H1 (cell line): ENCODE results near the gene GALNT17. TPM values are rescaled to one million over a fixed set of nuclear protein-coding genes. Genes with fewer than 3 reads are reported as not detected.

Experiments
- CTCF ChIA-PET: fragments of 300-600 bp; sonication (Branson Sonifier 250); formaldehyde crosslinking; loops from one replicate; lab custom pipeline; 2021; ENCODE audit not compliant: partially characterized antibody; lab: Charles Lee
- POLR2A ChIA-PET: fragments of 300-600 bp; sonication (Branson Sonifier 250); formaldehyde crosslinking; loops from one replicate; lab custom pipeline; 2021; ENCODE audit warnings: inconsistent platforms; ENCODE audit not compliant: partially characterized antibody; lab: Charles Lee
- DNase-seq, 2 experiments: peaks; one replicate each; pipeline versions ENCODE4 v3.0.0 to v3.0.0-alpha.2; 2010 to 2022; ENCODE audit warnings: low spot score in 2 of 2, low read depth in 1 of 2, mixed read lengths in 1 of 2
- FAIRE-seq: peaks from 2 replicates; lab custom pipeline; 2011; peaks lifted over from hg19 to GRCh38; lab: Jason Lieb, UNC
- H2AFZ ChIP-seq: 2 replicates; pipeline ENCODE4 v1.8.1; 2012; ENCODE audit warnings: low read length, inconsistent platforms
- H2AK5ac ChIP-seq: 2 replicates; pipeline ENCODE4 v1.6.1; 2013; ENCODE audit warnings: low read depth, low read length
- H2BK120ac ChIP-seq: replicated peaks from 2 replicates; pipeline ENCODE3; 2013; ENCODE audit warnings: low read depth, low read length, inconsistent platforms
- H2BK12ac ChIP-seq: 2 replicates; pipeline ENCODE4 v1.6.1; 2013; ENCODE audit warnings: low read depth, low read length
- H2BK15ac ChIP-seq: 2 replicates; pipeline ENCODE4 v1.6.1; 2013; ENCODE audit warnings: low read length
- H2BK20ac ChIP-seq: 2 replicates; pipeline ENCODE4 v1.6.1; 2013; ENCODE audit warnings: low read length
- H2BK5ac ChIP-seq: 2 replicates; pipeline ENCODE4 v1.6.1; 2013; ENCODE audit warnings: low read depth, low read length
- H3K14ac ChIP-seq: 2 replicates; pipeline ENCODE4 v1.6.1; 2013; ENCODE audit warnings: inconsistent platforms; ENCODE audit not compliant: insufficient read length
- H3K18ac ChIP-seq: 2 replicates; pipeline ENCODE4 v1.6.1; 2013; ENCODE audit warnings: low read length; ENCODE audit errors: extremely low read depth
- H3K23ac ChIP-seq: 2 replicates; pipeline ENCODE4 v1.6.1; 2013; ENCODE audit warnings: inconsistent platforms; ENCODE audit not compliant: insufficient read length
- H3K23me2 ChIP-seq: 2 replicates; pipeline ENCODE4 v1.6.1; 2013; ENCODE audit warnings: low read depth, low read length
- H3K27ac ChIP-seq: 2 replicates; pipeline ENCODE4 v1.6.1; 2011; ENCODE audit warnings: low read depth, low read length, inconsistent platforms
- H3K27me3 ChIP-seq, 4 experiments: replicated peaks in 1 of 4; 1 replicate in 1 of 4; 2 replicates in 3 of 4; pipeline versions ENCODE4 v1.6.1 to v1.8.1; 2011 to 2013; ENCODE audit warnings: low read length in 3 of 4, mild to moderate bottlenecking in 3 of 4, inconsistent platforms in 2 of 4, mixed read lengths in 2 of 4, moderate library complexity in 1 of 4; ENCODE audit not compliant: control insufficient read depth in 3 of 4, insufficient read depth in 3 of 4; ENCODE audit errors: extremely low read depth in 1 of 4
- H3K36me3 ChIP-seq, 4 experiments: 2 replicates each; pipeline versions ENCODE4 v1.6.1 to v1.8.1; 2011 to 2013; ENCODE audit warnings: mild to moderate bottlenecking in 4 of 4, low read length in 3 of 4, moderate library complexity in 2 of 4, control low read depth in 1 of 4, inconsistent platforms in 1 of 4; ENCODE audit not compliant: insufficient read depth in 4 of 4, control insufficient read depth in 2 of 4
- H3K4ac ChIP-seq: replicated peaks from 2 replicates; pipeline ENCODE3; 2013; ENCODE audit warnings: low read length, low read depth, mixed read lengths, inconsistent platforms; ENCODE audit not compliant: insufficient read length
- H3K4me1 ChIP-seq, 4 experiments: replicated peaks in 1 of 4; 1 replicate in 1 of 4; 2 replicates in 3 of 4; pipeline versions ENCODE4 v1.6.1 to v1.8.1; 2011 to 2013; ENCODE audit warnings: low read length in 3 of 4, inconsistent platforms in 2 of 4, mixed read lengths in 1 of 4; ENCODE audit not compliant: insufficient read depth in 4 of 4, control insufficient read depth in 3 of 4
- H3K4me2 ChIP-seq, 2 experiments: 2 replicates each; pipeline versions ENCODE4 v1.6.1 to v1.8.1; 2011 to 2013; ENCODE audit warnings: low read depth in 2 of 2, low read length in 2 of 2, control low read depth in 1 of 2, inconsistent platforms in 1 of 2, mild to moderate bottlenecking in 1 of 2; ENCODE audit not compliant: insufficient read depth in 1 of 2
- H3K4me3 ChIP-seq, 4 experiments: fragments of 200-600, 300-600 bp in 1 of 4; sonication (generic), shearing (Covaris generic), sonication (Bioruptor Twin) in 1 of 4; 2 replicates each; pipeline versions ENCODE4 v1.5.1 to v1.8.1; 2011 to 2016; ENCODE audit warnings: low read length in 4 of 4, low read depth in 3 of 4, control low read depth in 2 of 4, inconsistent platforms in 2 of 4, mild to moderate bottlenecking in 2 of 4, mixed read lengths in 1 of 4, moderate library complexity in 1 of 4; ENCODE audit not compliant: insufficient read depth in 2 of 4; ENCODE audit errors: extremely low read depth in 1 of 4
- H3K56ac ChIP-seq: replicated peaks from 2 replicates; pipeline ENCODE3; 2013; ENCODE audit warnings: low read depth, mild to moderate bottlenecking, mixed read lengths, low read length, inconsistent platforms; ENCODE audit not compliant: insufficient read length
- H3K79me1 ChIP-seq: 2 replicates; pipeline ENCODE4 v1.6.1; 2013; ENCODE audit warnings: low read depth, low read length, control low read depth
- H3K79me2 ChIP-seq, 2 experiments: 2 replicates each; pipeline versions ENCODE4 v1.6.1 to v1.8.1; 2012 to 2013; ENCODE audit warnings: low read length in 2 of 2, mild to moderate bottlenecking in 2 of 2, inconsistent platforms in 1 of 2; ENCODE audit not compliant: insufficient read depth in 2 of 2, control insufficient read depth in 1 of 2
- H3K9ac ChIP-seq, 4 experiments: replicated peaks in 1 of 4; 1 replicate in 1 of 4; 2 replicates in 3 of 4; pipeline versions ENCODE4 v1.6.1 to v1.8.1; 2011 to 2013; ENCODE audit warnings: low read depth in 3 of 4, low read length in 3 of 4, control low read depth in 2 of 4, mild to moderate bottlenecking in 2 of 4, moderate library complexity in 2 of 4, inconsistent platforms in 1 of 4; ENCODE audit errors: extremely low read depth in 1 of 4
- H3K9me3 ChIP-seq, 2 experiments: 2 replicates each; pipeline versions ENCODE4 v1.6.1 to v1.8.1; 2012 to 2013; ENCODE audit warnings: mild to moderate bottlenecking in 2 of 2, moderate library complexity in 2 of 2, control low read depth in 1 of 2, inconsistent platforms in 1 of 2, low read depth in 1 of 2, low read length in 1 of 2, mixed read lengths in 1 of 2; ENCODE audit not compliant: insufficient read depth in 2 of 2
- H4K20me1 ChIP-seq, 2 experiments: replicated peaks in 1 of 2; 2 replicates each; pipeline versions ENCODE3 to v1.8.1; 2011 to 2013; ENCODE audit warnings: inconsistent platforms in 2 of 2, low read length in 2 of 2, mild to moderate bottlenecking in 1 of 2; ENCODE audit not compliant: insufficient read depth in 2 of 2, control insufficient read depth in 1 of 2
- H4K5ac ChIP-seq: 2 replicates; pipeline ENCODE4 v1.6.1; 2013; ENCODE audit warnings: low read length, low read depth, mixed read lengths, inconsistent platforms; ENCODE audit not compliant: insufficient read length
- H4K8ac ChIP-seq: 2 replicates; pipeline ENCODE4 v1.8.0; 2013; ENCODE audit warnings: mild to moderate bottlenecking, moderate library complexity, low read length, inconsistent platforms; ENCODE audit not compliant: insufficient read depth; ENCODE audit errors: extremely low read depth
- H4K91ac ChIP-seq: replicated peaks from 2 replicates; pipeline ENCODE3; 2013; ENCODE audit warnings: low read length, mixed read lengths, inconsistent platforms; ENCODE audit not compliant: insufficient read length
- EP300 ChIP-seq, 2 experiments: IDR thresholded peaks; 1 replicate in 1 of 2; 2 replicates in 1 of 2; pipeline ENCODE4 v1.6.1; 2011 to 2012; ENCODE audit warnings: low read depth in 2 of 2, low read length in 2 of 2, mild to moderate bottlenecking in 2 of 2, borderline replicate concordance in 1 of 2, inconsistent platforms in 1 of 2, moderate library complexity in 1 of 2
- EZH2 ChIP-seq: fragments of 200-600 bp; sonication (generic); IDR thresholded peaks from 2 replicates; pipeline ENCODE4 v1.7.1; 2012; ENCODE audit warnings: low read depth, mild to moderate bottlenecking, moderate library complexity, low read length, inconsistent platforms; ENCODE audit not compliant: severe bottlenecking
- NANOG ChIP-seq: IDR thresholded peaks from 2 replicates; pipeline ENCODE4 v1.6.1; 2011; ENCODE audit warnings: low read length, low read depth, mild to moderate bottlenecking, inconsistent platforms; ENCODE audit not compliant: insufficient read depth, poor library complexity, severe bottlenecking
- POU5F1 ChIP-seq: IDR thresholded peaks from 2 replicates; pipeline ENCODE4 v1.6.1; 2011; ENCODE audit warnings: low read depth, mild to moderate bottlenecking, low read length, moderate library complexity
- RAD21 ChIP-seq, 2 experiments: IDR thresholded peaks in 1 of 2; conservative IDR thresholded peaks in 1 of 2; 2 replicates each; pipeline ENCODE4 v1.6.1; 2011; ENCODE audit warnings: low read depth in 2 of 2, low read length in 2 of 2, improper control_type of control experiment in 1 of 2, inconsistent platforms in 1 of 2, mild to moderate bottlenecking in 1 of 2, moderate library complexity in 1 of 2
- RFX5 ChIP-seq: IDR thresholded peaks from 2 replicates; pipeline ENCODE4 v1.6.1; 2011; ENCODE audit warnings: low read depth, low read length, improper control_type of control experiment, borderline replicate concordance
- SAP30 ChIP-seq: fragments of 300-600 bp; sonication (generic); IDR thresholded peaks from 2 replicates; pipeline ENCODE4 v1.7.1; 2012; ENCODE audit warnings: low read length, moderate library complexity, mild to moderate bottlenecking, inconsistent platforms; ENCODE audit not compliant: insufficient read depth, insufficient replicate concordance
- SIRT6 ChIP-seq: IDR thresholded peaks from one replicate; pipeline ENCODE4 v1.7.1; 2012; ENCODE audit warnings: low read length, inconsistent platforms
- SIX5 ChIP-seq: IDR thresholded peaks from 2 replicates; pipeline ENCODE4 v1.6.1; 2011; ENCODE audit warnings: mild to moderate bottlenecking, low read depth, low read length
- SP2 ChIP-seq: IDR thresholded peaks from 2 replicates; pipeline ENCODE4 v1.6.1; 2012; ENCODE audit warnings: mild to moderate bottlenecking, low read length, inconsistent platforms
- TAF1 ChIP-seq: IDR thresholded peaks from 2 replicates; pipeline ENCODE4 v1.6.1; 2011; ENCODE audit warnings: mild to moderate bottlenecking, low read depth, low read length
- TAF7 ChIP-seq: optimal IDR thresholded peaks from 2 replicates; pipeline ENCODE3; 2011; ENCODE audit warnings: low read depth, mild to moderate bottlenecking, inconsistent platforms, low read length, moderate library complexity, borderline replicate concordance
- TBP ChIP-seq: IDR thresholded peaks from 2 replicates; pipeline ENCODE4 v1.6.1; 2011; ENCODE audit warnings: low read depth, low read length, improper control_type of control experiment
- WGBS, 2 experiments: shearing (Covaris generic) in 1 of 2; methylation state at CpG; one replicate each; pipeline versions ENCODE4 v1.1.6 to v1.1.7; 2013 to 2015; ENCODE audit warnings: low lambda C conversion rate in 2 of 2, mixed read lengths in 2 of 2, inconsistent platforms in 1 of 2, low coverage in 1 of 2, missing lambda C conversion rate in 1 of 2; ENCODE audit not compliant: insufficient replicate concordance in 2 of 2, insufficient coverage in 1 of 2, insufficient read length in 1 of 2; ENCODE audit errors: extremely low coverage in 1 of 2, missing lambda C conversion rate in 1 of 2; 5-methylcytosine and 5-hydroxymethylcytosine counted together
- polyA plus RNA-seq, 7 experiments: library from polyadenylated mRNA; depleted of rRNA in 3 of 7; stranded (reverse) in 5 of 7; unstranded in 2 of 7; fragments of >200 nt in 5 of 7; fragments of 200-250 nt in 2 of 7; gene quantifications; 1 replicate in 5 of 7; 2 replicates in 1 of 7; 4 replicates in 1 of 7; pipeline versions ENCODE4 v1.2.1 to v1.2.3, GENCODE V29; 2011 to 2013; ENCODE audit warnings: missing spikeins in 2 of 7, mixed read lengths in 2 of 7
- total RNA-seq: library from RNA; stranded (reverse); fragmentation: NEBNext Ultra II Directional; extraction: Animal tissue kit (Norgen Biotek cat#: 25700); gene quantifications from 2 replicates; pipeline ENCODE4 v1.2.1, GENCODE V29; 2021

GALNT17 gene
- total and polyA plus RNA-seq, 2 of the 8 experiments (the other 6 are each of a cell fraction or from before 2014, with no cell fraction given), result 37.7 to 47.0 TPM

DNA sequence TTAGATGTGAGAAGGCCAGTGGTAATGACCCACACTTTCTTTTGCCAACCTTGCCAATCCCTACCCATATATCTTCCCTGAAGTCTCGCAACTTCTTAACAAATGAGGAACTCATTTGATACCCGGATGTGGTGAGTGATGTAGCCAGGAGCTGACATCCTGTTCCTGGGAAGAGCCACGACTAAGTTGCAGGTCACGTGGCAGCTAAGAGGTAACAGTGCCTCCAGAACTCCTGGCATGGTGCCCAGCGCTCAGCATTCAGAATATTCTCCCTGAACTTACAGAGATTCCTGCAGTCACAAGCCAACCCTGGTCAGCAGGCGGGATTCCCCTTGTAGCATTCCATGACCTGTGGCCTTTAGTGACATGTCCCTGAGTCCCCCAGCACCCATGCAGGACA lies 282.5 kb downstream of the GALNT17 start:
- TF ChIP-seq EZH2 (no peak), SIX5 (no peak), TAF1 (no peak), TAF7 (no peak), TBP (no peak), SP2 (no peak), NANOG (no peak), EP300 (IDR thresholded peaks at IDR 0.05; ENCODE audit: borderline replicate concordance in 1 of 2, low read depth in 2 of 2, low read length in 2 of 2) (no peak), SAP30 (no peak), SIRT6 (no peak), POU5F1 (no peak), RFX5 (no peak), RAD21 (IDR thresholded peaks at IDR 0.05 in 1 of 2, conservative IDR thresholded peaks at IDR 0.05 in 1 of 2; ENCODE audit: low read depth in 2 of 2, low read length in 2 of 2) (no peak)
- H2BK5ac ChIP-seq, result no peak overlapping the region
- no peak overlapping the region for H3K56ac ChIP-seq
- FAIRE-seq, result no peak
- no peak overlapping the region for H3K14ac ChIP-seq
- POLR2A ChIA-PET, result interaction anchor here (1.8 kb wide), 1 partner anchor 8 kb away, joined by 4 read pairs; no protein-coding TSS in a partner anchor
- no peak overlapping the region for H3K4me2 ChIP-seq
- no peak overlapping the region for H3K27ac ChIP-seq
- no peaks in the 10 kb centered on the region for H3K23me2 ChIP-seq
- no peaks in the 10 kb centered on the region for H3K27me3 ChIP-seq
- no peaks in the 10 kb centered on the region for H3K4me1 ChIP-seq
- H4K20me1 ChIP-seq, result no peaks in the 10 kb centered on the region
- no peak overlapping the region for H2BK15ac ChIP-seq
- H4K8ac ChIP-seq, result no peak overlapping the region
- H2AK5ac ChIP-seq, result no peak overlapping the region
- H4K91ac ChIP-seq, result no peak overlapping the region
- H3K23ac ChIP-seq, result no peak overlapping the region
- H3K79me2 ChIP-seq, result no peaks in the 10 kb centered on the region
- H3K4ac ChIP-seq, result no peak overlapping the region
- DNase-seq, result no peak
- no peak overlapping the region for H3K9ac ChIP-seq
- no peak overlapping the region for H2AFZ ChIP-seq
- H2BK12ac ChIP-seq, result no peak overlapping the region
- no peaks in the 10 kb centered on the region; the same call in 1 of the 2 replicates for H3K79me1 ChIP-seq
- 93% methylated on average over 6 of the region's 6 CpGs; no CpG with 5 or more reads in 1 of the 2 experiments for WGBS, 2 experiments
- no peak overlapping the region for H4K5ac ChIP-seq
- H3K36me3 ChIP-seq, result peaks cover 7 to 28% (median 21%) of the 10 kb centered on the region in 4 experiments; a peak in 6 of 8 replicates
- H3K18ac ChIP-seq, result no peak overlapping the region
- no peak overlapping the region for H2BK120ac ChIP-seq
- no peaks in the 10 kb centered on the region for H3K9me3 ChIP-seq
- H3K4me3 ChIP-seq, result no peak overlapping the region
- CTCF ChIA-PET, result interaction anchor here (0.6 to 1.5 kb wide), 4 partner anchors 15 to 158 kb away, joined by 3 to 4 read pairs (median 4); no protein-coding TSS in a partner anchor
- no peak overlapping the region for H2BK20ac ChIP-seq
